ENCODE data around the gene NTSR2.

The NTSR2 gene

DNA sequence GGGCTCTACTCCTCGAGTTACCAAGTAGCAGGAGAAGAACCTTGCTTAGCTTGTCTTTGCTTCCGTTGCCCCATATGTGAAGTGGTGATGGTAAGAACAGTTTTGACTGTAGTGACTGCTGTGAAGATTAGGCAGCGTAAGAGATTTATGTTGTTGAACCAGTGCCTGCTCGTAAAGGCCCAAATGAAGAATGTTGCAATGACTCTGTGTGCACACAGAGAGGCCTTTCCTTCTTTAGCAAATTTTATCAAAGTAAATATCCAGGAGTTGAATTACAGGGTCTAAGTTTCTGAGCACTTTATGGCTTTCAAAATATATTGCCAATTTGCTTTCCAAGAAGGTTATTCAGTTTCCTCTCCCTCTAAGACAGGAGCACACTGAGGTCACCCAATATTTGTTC, 14.5 kb downstream of the NTSR2 start:
- no peak for DNase-seq

DNA sequence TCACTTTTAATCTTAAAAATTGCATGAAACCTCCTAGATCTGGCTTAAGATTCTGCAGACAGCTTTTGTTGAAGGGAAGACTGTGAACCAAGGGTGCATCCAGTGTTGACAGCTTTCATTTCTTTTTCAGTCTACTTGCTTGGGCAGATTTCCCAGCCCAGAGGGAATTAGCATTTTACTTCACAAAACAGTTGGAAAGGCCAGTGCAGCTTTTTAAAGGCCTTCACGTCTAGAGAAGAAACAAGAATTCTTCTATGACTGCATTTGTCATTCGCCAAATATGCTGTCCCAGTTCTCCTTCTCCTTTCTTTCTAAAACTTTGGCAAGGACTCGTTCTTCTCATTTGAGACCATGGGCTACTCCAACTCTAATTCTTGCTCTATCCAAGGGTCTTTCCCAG, 17.4 kb downstream of the NTSR2 start:
- DNase-seq: no peak

DNA sequence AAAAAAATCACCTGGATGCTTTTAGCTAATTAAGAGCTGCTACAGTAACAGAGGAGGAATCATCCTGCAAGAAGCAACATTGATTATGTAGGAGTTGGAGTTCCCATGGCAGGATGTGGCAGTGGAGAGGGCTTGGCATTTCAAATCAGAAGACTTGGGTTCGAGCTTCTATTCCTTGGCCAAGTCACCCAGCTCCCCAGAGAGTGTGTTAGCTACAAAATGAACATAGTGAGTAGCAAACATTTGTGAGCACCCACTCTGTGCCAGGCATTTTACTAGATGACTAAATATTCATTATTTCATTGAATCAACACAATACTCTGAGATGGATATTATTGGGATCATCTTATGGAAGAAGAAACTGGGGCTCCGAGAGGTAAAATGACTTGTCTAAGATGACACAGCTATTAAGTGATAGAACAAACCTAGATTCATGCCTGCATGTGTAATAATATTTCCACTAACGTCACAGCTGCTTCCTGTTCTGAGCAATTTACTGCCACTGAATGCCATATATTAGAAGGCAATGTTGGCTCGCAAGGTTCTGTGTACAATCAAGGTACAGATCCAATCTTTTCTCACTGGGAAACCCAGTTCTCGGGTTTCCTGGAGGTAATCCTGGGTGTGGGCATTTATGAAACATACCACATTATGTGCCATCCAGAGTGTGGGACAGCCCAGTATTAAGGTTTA, 18.0 kb downstream of the NTSR2 start:
- no peak for DNase-seq

DNA sequence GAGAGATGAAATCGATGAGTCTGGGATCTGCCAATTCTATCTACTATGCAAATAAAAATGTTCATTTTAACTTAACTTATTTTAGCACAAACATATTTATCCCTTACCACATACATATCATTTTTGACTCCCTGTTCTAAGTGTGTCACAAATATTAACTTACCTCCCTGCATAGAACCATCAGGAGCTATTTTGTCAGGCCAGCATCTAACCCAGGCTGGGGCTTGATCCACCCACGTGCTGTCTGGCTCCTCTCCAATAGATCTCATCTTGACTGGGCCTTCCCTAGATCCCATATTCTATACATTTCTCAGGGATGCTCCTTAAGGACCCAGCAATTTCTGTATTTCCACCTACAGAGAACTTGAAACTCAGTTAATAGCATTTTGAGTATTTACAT, 20.9 kb downstream of the NTSR2 start:
- no peak for DNase-seq

DNA sequence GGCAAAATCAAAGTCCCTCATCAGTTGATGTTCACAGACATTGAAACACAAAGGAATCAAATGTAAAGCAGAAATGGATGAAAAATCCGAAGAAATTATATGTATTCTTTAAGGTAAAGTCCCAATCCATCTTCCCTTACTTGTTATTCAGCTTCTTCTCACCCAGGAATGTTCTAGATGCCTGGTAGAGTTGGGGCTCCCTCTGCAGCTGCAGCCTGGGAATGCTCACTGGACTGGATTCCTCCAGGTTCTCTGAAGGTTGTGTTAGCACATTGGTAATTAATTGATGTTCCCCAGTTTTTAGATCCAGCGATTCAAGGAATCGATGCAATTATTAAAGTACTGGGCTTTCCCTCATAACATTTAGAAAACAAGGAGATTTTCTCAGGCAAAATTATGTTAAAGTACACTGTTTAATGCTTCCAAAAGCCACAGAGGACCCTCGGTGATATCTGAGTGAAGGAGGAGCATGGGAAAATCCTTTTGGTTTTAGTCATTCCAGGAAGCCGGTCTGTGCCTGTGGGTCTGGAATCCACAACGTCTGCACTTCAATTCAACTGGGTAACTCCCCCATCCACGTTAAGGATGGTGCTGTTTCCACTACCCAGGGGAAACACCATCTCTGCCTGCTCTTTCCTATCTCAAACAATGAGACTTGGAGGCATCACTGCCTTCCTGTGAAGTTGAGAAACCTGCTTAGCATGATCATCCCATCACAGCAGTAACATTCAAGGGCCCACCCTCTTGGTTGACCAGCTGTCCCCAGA, 22.0 kb downstream of the NTSR2 start:
- DNase-seq: no peak

DNA sequence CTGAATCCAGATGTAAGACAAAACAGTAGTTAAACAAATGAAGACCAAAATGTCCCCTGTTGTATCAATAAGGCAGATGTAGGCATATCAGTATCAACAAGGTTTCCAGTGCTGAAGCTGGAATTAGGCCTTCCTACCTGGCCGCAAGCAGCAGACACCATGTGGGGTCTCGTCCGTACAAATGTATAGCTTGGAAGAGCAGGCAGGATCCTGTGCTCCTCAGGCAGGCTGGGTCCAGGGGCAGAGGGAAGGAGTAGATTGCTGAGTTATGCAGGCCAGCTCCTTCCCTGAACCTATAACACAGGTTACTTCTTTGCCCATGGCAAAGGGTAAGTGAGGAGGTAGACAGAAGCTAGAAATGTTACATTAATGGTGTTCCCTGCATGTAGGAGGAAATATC, 23.5 kb downstream of the NTSR2 start:
- no peak for DNase-seq

DNA sequence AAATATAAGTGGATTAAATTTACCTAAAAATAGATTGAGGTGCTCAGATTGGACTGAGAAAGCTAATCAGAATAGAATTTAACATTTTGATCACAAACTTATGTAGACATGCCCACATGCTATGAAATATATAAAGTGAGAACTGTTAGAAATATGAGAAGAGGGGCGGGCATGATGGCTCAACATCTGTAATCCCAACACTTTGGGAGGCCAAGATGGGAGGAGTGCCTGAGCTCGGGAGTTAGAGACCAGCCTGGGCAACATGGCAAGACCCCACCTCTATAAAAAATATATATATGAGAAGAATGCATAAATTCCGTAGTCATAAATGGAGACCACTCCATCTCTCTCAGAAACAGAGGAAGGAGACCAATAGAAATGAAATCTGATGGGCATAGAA, 25.7 kb downstream of the NTSR2 start:
- no peak for DNase-seq

DNA sequence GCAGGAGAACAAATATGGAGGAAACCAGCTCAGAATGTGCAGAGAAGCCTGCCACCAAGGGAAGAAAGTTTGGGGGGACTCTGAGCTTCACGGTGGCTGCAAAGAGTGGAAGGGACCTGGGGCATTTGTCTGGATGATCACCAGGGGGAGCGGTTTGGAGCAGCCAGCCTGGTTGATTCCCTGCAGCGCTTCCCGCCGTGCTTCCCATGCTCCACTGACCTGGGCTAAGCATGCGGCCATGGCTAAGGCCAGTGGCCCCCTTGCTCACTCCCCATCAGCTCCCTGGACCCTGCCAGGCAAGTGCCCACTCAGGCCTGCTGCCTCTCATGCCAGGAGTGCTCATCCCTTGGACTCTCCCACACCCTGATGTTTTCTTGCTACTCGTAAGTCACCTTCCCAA, 27.0 kb downstream of the NTSR2 start:
- no peak for DNase-seq

DNA sequence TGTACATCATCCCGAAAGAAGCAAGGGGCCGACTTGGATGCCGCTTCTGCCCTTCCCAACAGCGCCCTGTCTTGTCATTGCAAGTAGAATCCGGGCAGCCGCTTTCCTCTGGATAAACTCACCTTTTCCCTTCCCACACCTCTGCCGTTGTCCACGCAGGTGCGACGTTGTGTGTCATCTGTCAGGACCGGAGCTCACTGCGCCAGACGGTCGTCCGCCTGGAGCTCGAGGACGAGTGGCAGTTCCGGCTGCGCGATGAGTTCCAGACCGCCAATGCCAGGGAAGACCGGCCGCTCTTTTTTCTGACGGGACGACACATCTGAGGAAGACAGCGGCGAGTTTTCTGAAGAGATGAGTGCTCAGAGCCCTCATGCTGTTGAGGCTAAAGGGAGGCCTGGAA, 29.9 kb downstream of the NTSR2 start:
- DNase-seq: no peak

DNA sequence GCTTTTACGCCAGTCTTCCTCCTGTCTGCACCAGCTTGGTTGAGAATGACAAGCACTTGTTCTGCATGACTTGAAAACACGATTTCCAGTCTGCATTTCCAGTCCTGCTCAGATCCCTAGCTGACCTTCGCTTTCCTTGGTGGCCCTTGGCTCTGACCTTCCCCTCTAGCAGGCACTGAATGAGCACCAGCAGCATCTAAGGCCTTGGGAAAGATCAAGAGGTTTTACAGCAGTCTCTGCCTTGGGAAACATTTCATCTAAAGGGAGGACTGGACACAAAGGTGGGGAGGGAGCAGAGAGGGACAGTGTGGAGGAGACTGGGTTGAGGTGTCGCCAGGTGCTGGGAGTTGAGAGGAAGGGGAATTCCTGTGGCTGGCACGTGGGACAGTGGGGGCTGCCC, 30.5 kb downstream of the NTSR2 start:
- no peak for DNase-seq

DNA sequence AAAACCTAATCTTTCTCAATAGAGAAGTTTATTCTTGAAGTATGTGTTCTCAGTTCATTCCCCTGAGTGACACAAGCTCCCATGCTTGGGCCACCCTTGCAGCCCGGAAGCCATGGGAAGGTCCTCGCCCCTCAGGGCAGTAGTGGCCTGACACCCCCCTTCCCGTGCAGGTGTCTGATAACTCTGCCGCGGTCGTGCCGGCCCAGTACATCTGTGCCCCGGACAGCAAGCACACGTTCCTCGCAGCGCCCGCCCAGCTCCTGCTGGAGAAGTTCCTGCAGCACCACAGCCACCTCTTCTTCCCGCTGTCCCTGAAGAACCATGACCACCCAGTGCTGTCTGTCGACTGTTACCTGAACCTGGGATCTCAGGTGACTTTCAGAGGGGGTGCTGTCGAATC, 32.4 kb downstream of the NTSR2 start:
- no peak for DNase-seq

DNA sequence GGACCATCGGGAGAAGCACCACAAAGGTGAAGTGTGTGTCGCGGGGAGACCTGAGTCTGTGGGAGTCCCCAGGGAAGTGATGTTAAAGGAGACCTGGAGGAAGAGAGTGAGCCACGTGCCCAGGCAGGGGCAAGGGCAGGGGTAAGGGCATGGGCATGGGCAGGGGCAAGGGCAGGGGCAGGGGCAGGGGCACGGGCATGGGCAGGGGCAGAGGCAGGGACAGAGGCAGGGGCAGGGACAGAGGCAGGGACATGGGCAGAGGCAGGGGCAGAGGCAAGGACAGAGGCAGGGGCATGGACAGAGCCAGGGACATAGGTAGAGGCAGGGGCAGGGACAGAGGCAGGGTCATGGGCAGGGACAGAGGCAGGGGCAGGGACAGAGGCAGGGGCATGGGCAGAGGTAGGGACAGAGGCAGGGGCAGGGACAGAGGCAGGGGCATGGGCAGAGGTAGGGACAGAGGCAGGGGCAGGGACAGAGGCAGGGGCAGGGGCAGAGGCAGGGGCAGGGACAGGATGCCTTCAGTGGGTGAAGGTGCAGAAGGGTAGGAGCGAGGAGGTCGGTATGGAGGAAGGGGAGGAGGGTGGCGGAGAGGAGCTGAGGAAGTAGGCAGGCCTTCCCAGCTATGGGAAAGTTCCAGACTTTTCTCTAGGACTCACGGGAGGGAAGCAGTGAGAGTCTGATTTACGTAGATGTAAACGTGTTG, 33.3 kb downstream of the NTSR2 start:
- DNase-seq: no peak

DNA sequence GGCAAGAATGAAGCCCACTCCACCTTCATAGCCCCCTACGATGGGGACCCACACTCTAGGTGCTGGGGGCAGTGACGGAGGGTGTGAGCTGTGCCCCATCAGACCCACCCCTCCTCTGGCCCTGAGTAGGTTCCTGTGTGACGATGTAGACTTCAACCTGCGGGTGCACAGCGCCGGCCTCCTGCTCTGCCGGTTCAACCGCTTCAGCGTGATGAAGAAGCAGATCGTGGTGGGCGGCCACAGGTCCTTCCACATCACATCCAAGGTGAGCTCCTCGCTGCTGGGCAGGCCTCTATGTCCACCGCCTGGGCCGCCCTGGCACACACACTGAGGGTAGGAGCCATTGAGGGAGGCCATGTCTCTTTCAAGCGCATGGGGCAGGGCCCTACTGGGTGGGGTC, 34.9 kb downstream of the NTSR2 start:
- DNase-seq: no peak

DNA sequence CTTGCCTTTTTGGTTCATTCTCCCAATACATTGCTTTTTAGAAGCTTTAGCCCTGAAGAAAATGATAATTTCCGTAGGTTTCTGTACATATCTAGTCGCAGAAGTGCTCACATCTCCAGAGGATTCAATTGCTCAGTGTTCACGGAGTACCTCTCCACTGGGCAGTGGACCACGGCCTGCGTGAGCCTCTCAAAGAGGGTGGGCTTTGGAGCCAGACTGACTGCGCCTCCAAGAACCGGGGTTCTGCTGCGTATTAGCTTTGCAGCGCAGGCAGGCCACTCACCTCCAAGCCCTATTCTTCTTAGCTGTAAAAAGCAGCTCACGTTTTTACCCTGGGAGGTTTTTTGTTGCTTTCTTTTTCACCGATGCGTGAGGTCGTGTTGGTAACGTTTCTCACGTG, 35.4 kb downstream of the NTSR2 start:
- DNase-seq: no peak

DNA sequence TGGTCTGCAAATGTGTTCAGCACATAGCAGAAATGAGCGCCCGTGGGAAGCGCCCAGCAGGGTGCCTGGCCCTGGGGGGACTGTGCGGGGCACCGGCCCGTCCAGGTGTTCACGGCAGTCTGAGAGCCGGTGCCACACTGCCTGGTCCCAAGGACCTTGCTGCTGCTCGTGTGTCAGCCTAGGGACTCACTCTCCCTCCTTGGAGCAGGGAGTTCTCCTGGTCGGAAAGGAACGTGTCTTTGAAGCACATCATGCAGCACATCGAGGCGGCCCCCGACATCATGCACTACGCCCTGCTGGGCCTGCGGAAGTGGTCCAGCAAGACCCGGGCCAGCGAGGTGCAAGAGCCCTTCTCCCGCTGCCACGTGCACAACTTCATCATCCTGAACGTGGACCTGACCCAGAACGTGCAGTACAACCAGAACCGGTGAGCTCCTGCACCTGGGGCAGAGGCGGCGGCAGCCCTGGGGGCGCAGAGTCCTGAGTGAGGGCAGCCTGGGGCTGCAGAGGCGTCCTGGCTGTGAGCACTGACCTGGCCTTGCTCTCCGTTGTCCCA, 36.0 kb downstream of the NTSR2 start:
- no peak for DNase-seq

DNA sequence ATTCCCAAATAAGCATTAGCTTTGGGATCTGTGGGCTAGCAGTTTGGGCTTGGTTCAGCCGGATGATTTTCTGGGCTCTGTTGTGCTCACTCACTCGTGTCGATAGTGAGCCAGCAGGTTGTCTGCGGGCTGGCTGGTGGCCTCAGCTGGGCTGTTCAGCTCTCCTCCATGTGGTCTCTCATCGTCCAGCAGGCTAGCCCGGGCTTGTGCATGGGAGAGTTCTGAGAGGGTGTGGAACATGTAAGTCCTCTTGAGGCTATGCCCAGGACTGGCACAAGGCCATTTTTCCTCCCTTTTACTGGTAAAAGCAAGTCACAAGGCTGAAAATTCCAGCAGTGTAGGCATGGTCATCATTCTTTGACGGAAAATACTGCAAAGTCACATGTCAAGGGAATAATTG, 38.5 kb downstream of the NTSR2 start:
- DNase-seq: no peak

DNA sequence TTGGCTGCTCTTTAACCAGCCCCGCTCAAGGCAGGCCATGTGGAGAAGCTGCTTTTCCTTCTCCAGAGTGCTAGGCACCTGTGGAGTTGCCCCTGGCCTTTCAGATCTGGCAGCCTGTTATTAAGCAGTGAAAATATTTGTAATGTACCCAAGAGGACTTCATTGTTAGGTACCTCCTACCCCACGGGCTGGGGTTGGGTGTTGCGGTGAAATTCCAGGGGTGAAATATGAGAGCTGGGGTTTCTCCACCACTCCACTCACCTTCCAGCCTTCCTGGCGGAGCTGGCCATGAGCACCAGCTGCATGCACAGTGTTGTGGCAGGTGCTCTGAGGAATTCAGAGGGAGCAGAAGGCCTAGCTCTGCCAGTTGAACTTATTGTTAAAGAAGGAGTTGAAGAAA, 39.1 kb downstream of the NTSR2 start:
- DNase-seq: no peak

DNA sequence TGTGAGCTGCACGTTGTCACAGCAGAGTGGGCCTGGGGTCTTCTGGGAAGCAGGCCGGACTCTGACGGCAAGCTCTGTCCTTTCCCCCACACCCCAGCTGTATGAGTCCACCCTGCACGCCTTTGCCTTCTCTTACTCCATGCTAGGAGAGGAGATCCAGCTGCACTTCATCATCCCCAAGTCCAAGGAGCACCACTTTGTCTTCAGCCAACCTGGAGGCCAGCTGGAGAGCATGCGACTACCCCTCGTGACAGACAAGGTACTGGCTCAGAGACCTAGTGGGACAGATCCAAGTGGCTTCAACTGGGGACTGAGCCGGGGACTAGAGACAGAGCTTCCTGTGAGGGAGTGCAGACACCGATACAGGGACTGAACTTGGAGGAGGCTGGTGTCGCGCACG, 40.1 kb downstream of the NTSR2 start:
- no peak for DNase-seq

DNA sequence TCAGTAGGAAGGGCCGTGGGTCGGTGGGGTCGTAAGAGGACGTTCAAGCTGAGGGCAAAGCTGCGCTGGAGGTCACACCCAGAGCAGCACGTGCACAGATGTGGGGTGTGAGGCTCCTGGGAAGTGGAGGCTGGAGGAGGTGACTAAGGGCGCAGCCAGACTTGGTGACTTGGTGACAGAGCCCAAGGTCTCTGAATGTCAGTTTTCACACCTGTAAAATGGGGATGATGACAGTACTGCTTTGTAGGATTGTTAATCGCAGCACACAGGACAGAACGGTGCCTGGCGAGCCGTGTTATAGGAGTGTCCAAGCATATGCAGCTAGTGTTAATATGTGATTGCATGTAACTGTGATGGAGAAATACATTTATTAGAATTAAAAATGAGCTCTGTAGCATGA, 40.8 kb downstream of the NTSR2 start:
- DNase-seq: no peak

DNA sequence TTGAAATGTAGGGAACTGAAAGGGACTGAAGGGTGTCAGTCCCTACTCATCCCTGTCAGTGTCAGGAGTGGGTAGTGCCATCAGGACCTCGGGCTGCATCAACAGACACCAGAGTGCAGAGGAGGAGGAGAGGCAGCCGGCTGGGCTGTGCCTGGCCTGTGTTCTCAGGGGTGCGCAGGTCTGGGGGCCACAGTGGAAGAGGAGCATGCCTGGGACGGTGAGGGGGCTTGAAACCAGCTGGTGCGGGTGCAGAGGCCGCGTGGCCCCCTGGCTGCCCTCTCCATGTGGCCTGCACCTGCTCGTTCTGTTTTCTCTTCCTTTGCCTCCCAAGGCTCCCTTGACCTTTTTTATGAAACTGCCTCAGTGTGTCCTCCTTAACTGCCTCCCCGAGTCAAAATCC, 41.3 kb downstream of the NTSR2 start:
- DNase-seq: no peak

DNA sequence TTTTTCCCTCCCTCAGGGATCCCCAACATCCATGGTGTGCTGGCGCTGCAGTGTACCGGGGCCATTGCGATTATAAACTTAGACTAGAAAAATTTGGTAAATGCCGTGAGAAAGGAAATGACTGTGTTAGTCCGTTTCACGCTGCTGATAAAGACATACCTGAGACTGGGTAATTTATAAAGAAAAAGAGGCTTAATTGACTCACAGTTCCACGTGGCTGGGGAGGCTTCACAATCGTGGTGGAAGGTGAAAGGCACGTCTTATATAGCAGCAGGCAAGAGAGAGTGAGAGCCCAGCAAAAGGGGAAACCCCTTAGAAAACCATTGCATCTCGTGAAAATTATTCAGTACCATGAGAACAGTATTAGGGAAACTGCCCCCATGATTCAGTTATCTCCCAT, 44.3 kb downstream of the NTSR2 start:
- DNase-seq: no peak

DNA sequence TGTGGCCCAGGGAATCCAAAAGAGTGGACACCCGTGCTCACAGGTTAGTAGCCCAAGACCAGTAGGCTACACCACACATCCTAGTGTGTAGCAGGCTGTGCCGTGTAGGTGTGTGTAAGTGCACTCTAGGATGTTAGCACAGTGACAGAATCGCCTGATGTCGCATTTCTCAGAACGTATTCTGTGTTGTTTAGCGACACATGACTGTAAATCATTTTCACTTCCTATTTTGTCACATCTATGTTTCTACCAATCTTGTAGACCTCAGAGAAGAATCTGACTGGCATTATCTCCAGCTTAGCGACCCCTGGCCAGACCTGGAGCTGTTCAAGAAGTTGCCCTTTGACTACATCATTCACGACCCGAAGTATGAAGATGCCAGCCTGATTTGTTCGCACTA, 45.1 kb downstream of the NTSR2 start:
- no peak for DNase-seq

DNA sequence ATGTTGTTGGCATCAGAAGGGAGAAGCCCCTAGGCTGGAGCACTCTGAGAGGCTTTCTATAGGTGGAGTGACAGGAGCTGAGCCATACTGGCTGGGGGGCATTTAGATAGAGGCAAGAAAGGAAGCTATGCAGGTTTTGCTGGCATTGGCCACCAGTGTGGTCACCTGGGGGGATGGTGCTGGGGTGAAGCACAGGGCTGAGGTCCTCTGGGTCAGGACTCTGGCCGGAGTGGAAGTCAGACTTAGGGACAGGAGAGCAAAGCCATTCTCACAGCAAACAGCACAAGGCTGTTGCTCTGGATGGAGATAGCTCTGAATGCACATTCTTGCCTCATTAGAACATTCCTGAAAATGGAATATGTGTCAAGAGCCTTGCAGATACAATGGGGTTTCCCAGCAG, 47.4 kb downstream of the NTSR2 start:
- no peak for DNase-seq

DNA sequence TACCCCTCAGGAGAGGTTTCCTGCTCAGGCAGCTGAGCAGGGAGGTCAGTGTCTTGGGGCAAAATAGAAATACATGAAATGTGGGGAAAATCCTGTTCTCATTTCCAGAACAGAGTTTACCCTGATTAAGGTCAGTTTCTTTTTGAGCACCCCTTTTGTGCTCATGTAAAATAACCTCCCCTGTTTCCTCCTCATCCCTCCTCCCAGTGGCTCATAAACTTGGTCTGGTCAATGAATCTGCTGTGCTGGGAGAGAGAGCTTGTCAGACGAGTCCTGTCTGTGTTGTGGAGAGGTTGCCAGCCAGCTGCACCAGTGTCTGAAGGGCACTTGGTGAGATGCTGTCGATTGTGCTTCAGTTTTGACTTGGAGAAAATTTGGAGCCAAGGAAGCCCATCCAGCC, 48.6 kb downstream of the NTSR2 start:
- no peak for DNase-seq
